ENCODE results near the gene RPA4.

GRCh38 chrX:96918864-96919263, 35.2 kb downstream of the RPA4 start:
- TF ChIP-seq ZNF274 (IDR thresholded peaks at IDR 0.05; ENCODE audit: borderline replicate concordance, low read depth, low read length) (no peak), RBM39 (optimal IDR thresholded peaks at IDR 0.05; ENCODE audit: low read depth, low read length) (no peak), POLR2A (conservative IDR thresholded peaks at IDR 0.05) (no peak), BRCA1 (IDR thresholded peaks at IDR 0.05) (no peak), BRCA1 (CRISPR knock-in tag; IDR thresholded peaks at IDR 0.05) (no peak)

Data from K562 (cell line).